ENCODE results near the gene SUCLG2. TPM values are rescaled to one million over a fixed set of nuclear protein-coding genes. Genes with fewer than 3 reads are reported as not detected.

The SUCLG2 gene
- total RNA-seq, 1 donor from 2014 or later, result 38.9 TPM

- no peak for ATAC-seq
Measured at GRCh38 chr3:67381667-67382272, 272.6 kb downstream of the SUCLG2 start.

- no peak for ATAC-seq
Measured at GRCh38 chr3:67380118-67380517, 274.3 kb downstream of the SUCLG2 start.

- no peak for ATAC-seq
Measured at GRCh38 chr3:67377299-67377698, 277.1 kb downstream of the SUCLG2 start.

GRCh38 chr3:67376416-67376815 lies 278.0 kb downstream of the SUCLG2 start:
- no peak for ATAC-seq

- no peak for ATAC-seq
Measured at GRCh38 chr3:67375976-67376375, 278.4 kb downstream of the SUCLG2 start.

GRCh38 chr3:67362686-67363085 lies 291.7 kb downstream of the SUCLG2 start:
- no peak for ATAC-seq

GRCh38 chr3:67361770-67362169 lies 292.6 kb downstream of the SUCLG2 start:
- ATAC-seq, result no peak

- no peak for ATAC-seq
Measured at GRCh38 chr3:67361323-67361722, 293.1 kb downstream of the SUCLG2 start.

GRCh38 chr3:67357610-67358458 lies 296.6 kb downstream of the SUCLG2 start:
- no peak for ATAC-seq

GRCh38 chr3:67349551-67350174 lies 304.7 kb downstream of the SUCLG2 start:
- ATAC-seq, result no peak

GRCh38 chr3:67346081-67346480 lies 308.3 kb downstream of the SUCLG2 start:
- ATAC-seq, result no peak

- no peak for ATAC-seq
Measured at GRCh38 chr3:67335813-67336212, 318.6 kb downstream of the SUCLG2 start.

- ATAC-seq, result no peak
Measured at GRCh38 chr3:67334588-67334987, 319.8 kb downstream of the SUCLG2 start.

- no peak for ATAC-seq
Measured at GRCh38 chr3:67329358-67329757, 325.1 kb downstream of the SUCLG2 start.

GRCh38 chr3:67327582-67327981 lies 326.8 kb downstream of the SUCLG2 start:
- ATAC-seq, result no peak

- ATAC-seq, result no peak
Measured at GRCh38 chr3:67325231-67325630, 329.2 kb downstream of the SUCLG2 start.

Measured in esophagus mucosa (tissue), 1 donor.